Measurements from ENCODE around the gene DNAJC4.
"Not testable (repeated sequence)": the region's sequence is repeated elsewhere in the genome, so short reads cannot be mapped to it uniquely, and the experiment has no call there.

The DNAJC4 gene

DNA sequence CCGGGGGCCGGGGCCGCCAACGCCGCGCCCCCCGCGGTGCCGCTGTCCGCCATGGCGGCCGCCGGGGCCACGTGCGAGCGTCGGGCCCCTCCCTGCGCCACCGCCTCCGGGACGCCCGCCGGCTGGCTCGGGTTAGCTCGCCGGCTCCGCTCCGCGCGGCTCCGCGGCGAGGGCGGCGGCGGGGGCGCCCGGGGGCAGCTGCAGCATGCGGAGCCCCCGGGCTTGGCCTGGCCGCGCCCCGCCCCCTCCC lies 16.2 kb downstream of the DNAJC4 start:
- DNase-seq: not testable (repeated sequence)

DNA sequence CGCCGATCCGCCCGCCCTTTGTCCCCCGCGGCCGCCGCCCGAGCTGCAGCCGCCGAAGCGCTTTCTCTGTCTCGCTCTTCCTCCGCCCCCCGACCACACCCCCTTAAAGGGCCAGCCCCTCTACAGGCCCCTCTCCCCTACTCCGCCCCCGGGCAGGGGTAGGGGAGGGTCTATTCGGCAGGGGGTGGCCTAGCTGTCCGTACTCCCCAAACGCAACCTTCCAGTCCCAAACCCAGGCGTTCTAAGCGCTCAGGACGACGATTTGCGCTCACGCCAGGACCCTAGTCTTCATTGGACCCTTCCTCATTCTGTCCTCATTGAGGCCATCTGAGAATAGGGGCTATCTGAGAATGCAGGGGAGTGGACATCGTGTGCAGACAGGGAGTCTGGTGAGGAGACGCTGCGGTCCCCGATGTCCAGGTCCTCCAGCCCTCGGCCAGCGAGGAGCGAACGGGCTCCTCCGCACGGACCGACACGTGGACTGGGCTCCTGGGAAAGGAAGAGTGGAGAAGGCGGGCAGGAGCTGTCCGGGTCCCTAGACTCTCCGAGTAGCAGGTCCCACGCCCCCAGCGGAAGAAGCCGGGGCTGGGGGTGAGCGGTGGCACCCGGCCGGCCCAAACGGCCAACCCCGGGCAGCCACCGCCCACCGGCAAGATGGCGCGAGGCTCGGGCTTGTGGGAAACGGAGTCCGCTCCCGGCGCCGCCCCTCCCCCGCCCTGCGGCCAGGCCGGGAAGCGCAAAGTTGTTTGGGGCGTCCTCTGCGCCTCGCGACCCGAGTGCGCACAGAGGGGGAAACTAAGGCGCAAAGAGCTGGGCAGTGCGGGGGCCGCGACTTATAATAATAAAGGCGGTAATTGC lies 16.8 kb downstream of the DNAJC4 start, which contains the start of gene PPP1R14B:
Gene PPP1R14B (minus strand): TSS at position 73 of the 858 bp plus-strand sequence. CDS start 270 bp downstream, outside the sequence.
- peak; percentile 91 for DNase-seq

DNA sequence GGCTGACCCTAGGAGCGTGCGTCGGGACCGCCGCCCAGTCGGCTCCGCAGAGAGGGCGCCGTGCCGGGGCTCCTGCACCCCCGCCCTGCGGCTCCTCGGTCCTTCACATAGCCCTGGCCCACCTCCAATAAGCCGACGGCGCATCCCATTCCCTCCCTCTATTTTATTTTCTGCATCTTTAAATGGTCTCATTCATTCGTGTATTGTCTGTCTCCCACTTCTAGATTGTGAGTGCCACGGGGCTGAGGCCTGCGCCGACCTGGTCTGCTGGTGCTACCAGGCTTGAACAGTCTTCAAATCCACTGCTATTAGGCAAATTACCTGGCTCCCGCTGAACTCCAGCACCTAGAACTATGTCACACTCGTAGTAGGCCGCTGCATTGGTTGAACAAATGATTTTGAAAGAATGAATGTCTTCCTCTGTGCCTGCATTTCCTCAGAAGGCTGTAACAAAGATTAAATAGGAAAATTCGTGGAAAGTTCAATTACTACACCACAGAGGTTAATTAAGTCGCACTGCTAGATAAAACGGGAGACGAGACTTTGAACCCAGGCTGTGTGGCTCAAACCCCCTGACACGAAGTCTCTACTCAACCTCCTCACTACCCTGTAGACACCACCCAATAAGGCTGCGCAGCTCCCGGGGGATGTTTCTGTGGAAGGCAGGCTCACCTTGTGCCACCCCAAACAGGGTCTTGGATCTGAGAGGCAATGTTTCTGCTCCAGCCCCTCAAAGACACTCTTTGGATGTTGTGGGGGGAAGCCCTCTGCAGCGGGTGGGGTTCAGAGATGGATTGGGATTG lies 17.6 kb downstream of the DNAJC4 start:
- peak; percentile 47 for DNase-seq

DNA sequence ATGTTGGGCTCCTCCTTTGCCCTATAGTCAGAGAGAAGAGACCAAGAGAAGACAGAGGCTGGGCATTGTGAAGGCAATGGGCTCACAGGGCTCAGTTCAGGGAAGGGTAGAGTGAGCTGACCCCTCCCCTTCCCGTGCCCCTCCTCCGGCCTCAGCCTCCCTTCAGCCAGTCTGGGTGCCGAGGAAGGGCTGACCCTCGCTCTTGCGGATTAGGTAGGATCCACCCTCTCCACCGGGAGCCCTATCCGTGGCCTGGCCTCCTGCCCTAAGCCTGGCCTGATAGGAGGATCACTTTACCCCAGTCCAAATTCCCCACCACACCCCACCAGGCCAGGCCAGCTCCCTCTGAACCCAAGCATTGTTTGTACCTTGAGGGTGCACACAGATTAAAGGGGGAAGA lies 18.2 kb downstream of the DNAJC4 start:
- peak; percentile 29 for DNase-seq

DNA sequence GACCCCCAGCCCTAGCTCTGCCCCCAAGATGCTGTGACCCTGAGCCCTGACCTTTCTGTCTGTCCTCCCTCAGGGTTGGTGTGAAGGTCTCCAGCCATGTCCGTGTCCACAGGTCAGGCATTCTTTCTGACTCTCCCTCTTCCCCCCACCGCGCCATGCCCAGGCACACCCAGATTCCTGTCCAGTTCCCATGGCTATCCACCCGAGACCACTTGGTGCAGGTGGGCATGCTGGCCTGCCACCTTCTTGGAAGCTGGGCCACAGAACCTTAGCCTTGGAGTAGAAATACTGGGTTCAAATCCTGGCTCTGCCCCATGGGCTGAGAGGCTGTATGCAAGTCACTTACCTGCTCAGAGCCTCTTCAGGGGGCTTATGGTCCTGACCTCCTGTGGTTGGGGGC lies 18.7 kb downstream of the DNAJC4 start:
- DNase-seq: no peak

- peak; percentile 48 for DNase-seq
These were observed 19.4 kb downstream of the DNAJC4 start for GRCh38 chr11:64249563-64250414.

GRCh38 chr11:64250415-64251015 lies 20.2 kb downstream of the DNAJC4 start:
- DNase-seq: no peak

GRCh38 chr11:64251016-64251752 lies 20.8 kb downstream of the DNAJC4 start, which contains the start of gene PLCB3:
TSS of gene PLCB3 (plus strand) at chr11:64251530. CDS start at chr11:64251650, 120 bp downstream.
- peak; percentile 75 for DNase-seq

DNA sequence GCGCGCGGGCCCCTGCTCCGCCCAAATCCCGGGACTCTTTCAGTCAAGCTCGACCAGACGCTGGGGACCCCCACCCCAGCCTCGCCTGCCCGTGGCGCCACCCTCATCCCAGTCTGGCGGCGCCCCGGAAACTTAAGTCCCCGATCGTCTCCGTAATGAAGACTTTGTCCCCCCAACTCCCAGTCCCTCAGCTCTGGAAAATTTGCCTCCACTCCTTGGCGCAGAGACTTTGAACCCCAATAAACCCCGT lies 21.3 kb downstream of the DNAJC4 start:
- no peak for DNase-seq

- peak; percentile 28 for DNase-seq
These were observed 21.9 kb downstream of the DNAJC4 start for GRCh38 chr11:64252003-64252872.

DNA sequence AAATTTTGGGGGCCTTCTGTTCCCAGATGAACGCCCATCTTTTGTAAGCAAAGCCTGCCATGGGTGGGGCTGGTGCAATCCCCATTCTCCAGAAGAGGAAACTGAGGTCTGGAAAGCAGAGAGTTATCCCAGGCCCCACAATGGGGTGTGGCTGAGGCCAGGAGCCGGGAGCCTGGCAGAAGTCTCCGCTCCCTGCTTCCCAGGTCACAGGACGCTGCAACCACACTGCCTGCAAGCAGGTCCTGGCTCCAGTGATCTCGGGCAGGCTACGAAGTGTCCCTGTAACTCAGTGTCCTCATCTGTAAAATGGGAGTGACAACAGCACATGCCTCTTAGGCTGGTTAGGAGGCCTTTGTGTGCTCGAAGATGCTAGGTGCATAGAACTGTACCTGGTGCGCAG lies 22.7 kb downstream of the DNAJC4 start:
- DNase-seq: no peak

- no peak for DNase-seq
These were observed 23.1 kb downstream of the DNAJC4 start for GRCh38 chr11:64253481-64253880.

DNA sequence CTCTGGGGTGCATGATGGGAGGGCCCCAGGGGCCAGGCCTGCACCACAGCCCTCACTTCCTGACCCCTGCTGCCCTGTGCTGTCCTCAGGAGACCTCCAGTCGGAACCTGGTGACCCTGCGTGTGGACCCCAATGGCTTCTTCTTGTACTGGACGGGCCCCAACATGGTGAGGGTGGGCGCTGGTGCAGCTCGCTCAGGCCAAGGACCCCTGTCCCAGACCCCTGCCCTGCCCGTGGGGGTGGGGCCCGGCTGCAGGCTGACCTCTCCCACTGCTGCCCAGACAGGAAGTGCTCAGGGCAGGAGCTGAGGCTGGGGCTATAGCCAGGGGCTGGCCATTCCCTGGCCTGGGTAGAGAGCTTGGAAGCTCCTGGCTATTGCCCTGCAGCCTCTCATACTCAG lies 24.0 kb downstream of the DNAJC4 start:
- no peak for DNase-seq

DNA sequence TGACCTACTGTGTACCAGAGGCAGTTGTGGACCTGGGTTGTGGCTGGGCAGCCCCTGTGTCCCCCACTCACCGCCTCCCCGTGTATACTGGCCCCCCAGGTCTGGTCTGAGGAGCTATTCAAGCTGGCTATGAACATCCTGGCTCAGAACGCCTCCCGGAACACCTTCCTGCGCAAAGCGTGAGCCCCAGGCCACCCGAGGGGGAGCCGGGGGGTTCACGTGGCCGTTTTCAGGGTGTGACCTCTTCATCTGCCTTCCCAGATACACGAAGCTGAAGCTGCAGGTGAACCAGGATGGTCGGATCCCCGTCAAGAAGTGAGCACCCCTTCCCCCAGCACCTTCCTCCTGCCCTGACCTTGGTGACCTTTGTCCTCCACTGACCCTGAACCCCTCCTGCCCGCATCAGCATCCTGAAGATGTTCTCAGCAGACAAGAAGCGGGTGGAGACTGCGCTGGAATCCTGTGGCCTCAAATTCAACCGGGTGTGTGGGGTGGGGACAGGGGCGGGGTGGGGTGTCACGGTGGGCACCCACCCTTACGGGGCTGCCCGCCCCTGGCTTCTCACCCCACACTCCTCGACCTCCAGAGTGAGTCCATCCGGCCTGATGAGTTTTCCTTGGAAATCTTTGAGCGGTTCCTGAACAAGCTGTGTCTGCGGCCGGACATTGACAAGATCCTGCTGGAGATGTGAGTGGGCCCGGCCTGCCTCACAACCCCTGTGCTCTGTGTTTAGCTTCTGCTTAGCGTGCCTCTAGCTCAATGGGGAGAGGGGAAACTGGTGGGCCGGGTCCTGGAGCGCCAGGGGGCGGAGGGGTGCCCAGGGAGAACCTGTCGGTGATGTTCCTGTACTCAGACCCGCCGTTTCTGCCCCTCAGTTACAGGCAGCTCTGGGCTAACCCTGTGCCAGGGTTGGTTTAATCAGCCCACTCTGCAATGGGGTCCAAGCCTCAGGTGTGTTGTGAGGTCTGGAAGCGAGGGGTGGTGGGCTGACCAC lies 25.1 kb downstream of the DNAJC4 start:
- DNase-seq: no peak

DNA sequence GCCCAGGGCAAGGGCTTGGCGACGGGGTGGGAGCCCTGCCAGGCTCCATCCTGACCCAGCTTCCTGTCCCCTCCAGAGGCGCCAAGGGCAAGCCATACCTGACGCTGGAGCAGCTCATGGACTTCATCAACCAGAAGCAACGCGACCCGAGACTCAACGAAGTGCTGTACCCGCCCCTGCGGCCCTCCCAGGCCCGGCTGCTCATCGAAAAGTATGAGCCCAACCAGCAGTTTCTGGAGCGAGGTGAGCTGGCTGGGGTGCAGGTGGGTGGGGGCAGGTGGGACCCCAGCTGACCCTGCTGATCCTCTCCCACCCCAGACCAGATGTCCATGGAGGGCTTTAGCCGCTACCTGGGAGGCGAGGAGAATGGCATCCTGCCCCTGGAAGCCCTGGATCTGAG lies 26.0 kb downstream of the DNAJC4 start:
- DNase-seq: no peak

DNA sequence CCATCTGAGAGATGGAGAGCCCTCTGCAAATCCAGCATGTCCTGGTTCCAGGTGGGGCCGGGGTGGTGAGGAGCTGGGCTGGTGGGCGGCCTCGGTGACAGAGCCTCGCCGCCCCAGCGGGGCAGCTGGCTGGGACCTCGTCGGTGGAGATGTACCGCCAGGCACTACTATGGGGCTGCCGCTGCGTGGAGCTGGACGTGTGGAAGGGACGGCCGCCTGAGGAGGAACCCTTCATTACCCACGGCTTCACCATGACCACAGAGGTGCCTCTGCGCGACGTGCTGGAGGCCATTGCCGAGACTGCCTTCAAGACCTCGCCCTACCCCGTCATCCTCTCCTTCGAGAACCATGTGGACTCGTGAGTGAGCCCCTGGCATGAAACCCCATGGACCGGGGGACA lies 28.0 kb downstream of the DNAJC4 start:
- DNase-seq: no peak

GRCh38 chr11:64258946-64259532 lies 28.7 kb downstream of the DNAJC4 start:
- DNase-seq: no peak

GRCh38 chr11:64259533-64260067 lies 29.3 kb downstream of the DNAJC4 start:
- DNase-seq: no peak

DNA sequence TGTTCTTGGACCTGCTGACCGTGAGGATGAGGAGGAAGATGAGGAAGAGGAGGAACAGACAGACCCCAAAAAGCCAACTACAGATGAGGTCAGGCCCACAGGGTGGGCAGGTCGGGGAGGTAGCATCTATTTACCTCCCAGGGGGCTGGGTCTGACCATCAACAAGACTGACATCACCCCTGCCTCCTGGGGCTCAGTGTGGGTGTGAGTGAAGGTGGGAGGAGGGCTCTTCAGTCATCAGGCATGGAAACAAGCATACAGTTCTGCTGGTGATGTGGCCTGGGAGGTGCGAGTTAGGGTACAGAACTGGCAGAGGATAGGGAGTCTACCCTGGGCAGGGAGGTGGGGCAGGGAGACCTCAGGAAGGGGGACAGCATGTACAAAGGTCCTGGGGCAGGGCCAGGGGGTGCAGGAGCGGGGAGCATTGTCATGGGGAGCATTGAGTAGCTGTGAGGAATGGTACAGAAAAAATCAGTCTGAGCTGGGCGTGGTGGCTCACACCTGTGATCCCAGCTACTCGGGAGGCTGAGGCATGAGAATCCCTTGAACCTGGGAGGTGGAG lies 29.9 kb downstream of the DNAJC4 start:
- no peak for DNase-seq

All from NCI-H82 (cell line).